ENCODE data around the gene PDHB.

The PDHB gene

DNA sequence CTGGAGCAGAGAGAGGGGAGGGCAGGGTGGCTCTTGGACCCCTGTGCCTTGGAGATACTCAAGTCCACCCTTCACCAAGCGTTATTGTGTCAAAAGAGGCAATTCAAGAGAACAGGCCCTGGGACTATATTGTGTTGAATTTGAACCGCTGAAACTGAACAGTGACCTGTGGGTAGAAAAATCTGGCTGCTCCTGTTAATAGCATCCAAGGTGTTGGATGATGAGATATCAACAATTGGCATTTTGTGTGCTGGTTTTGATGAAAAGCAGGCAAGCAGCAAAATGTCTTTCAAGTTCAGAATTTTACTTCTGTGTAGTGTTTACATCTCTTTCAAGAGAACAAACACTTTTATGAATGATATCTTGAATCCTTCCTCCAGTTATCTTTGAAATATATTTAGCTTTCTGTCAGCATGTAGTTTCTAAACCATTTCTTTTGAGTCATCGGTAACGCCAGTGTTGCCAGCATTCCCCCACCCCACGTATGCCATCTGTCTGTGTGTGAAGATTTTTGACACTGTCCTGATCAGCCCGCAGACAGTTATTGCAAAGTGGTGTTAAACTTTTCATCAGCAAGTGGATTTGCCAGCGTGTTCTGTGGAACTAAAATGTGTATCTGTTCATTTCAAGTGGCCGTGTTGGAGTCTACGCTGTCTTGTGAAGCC is 34.8 kb downstream of the PDHB start:
- no peak for DNase-seq (ENCODE audit: low spot score)

DNA sequence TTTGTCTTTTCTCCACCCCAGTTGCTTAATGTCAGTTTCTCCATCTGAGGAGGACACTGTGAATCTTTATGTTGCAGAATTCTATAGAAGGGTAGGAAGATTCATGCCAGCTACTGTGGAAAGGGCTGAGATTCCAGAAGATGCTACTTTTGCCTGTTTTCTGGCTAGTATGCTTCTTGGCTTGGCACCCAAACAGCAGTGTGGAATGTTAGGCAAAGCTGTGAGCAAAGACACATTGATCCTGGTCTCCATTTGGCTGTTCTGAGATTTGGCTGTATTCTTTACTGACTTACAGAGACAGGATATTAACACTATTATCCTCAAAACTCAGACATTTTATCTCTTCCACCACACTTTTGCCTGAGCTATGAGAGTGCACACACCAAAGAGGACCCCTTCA is 39.3 kb downstream of the PDHB start:
- DNase-seq (ENCODE audit: low spot score) = no peak

DNA sequence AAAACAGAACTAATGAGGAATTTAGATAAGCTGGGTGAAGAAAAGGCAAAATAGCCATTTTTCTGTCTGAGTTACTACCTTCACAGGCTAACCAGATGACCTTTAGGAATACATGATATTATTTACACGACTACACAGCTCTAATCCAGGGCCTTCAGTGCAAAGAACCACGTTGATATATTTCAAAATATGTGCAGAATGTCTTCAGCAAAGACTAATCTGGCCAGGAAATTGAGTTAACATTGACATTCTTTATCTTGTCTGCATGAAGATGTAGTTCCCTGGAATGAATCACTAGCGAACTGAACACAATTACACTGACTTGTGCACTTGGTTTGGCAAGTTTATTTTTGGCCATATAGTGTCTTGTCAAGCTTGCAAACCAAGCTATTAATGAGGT is 41.5 kb downstream of the PDHB start:
- no peak for DNase-seq (ENCODE audit: low spot score)

DNA sequence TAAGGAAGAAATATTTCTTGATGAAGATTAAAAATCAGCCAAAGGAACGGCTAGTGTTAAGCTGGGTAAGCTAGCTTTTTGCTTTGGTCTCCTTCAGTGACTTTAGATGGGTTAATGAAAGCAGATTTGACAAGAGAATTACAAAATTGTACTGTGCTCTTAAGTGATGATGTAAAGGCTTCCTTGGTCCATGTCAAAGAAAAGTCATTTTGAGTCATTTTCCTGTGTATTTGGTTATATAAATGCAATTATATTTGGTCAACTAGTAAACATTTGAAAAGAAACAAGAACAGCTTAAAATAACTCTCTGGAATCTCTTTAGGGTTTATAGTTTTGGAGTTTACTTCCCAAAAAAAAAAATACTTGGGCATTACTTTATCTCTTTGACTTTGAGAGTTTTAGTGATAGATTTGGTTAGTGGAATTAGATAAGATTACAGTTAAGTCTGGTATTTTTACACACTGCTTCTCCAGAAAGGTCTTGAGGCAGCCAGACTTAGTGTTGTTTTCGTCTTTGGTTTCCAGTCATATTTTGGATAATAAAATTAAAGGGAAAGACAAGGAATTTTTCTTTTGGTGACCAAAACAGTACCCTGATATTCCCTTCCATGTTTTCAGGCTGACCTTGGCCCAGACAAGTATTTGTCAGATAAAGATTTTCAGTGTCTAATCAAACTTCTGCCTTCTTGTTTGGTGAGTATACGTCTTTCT is 42.3 kb downstream of the PDHB start:
- DNase-seq (ENCODE audit: low spot score) = no peak

DNA sequence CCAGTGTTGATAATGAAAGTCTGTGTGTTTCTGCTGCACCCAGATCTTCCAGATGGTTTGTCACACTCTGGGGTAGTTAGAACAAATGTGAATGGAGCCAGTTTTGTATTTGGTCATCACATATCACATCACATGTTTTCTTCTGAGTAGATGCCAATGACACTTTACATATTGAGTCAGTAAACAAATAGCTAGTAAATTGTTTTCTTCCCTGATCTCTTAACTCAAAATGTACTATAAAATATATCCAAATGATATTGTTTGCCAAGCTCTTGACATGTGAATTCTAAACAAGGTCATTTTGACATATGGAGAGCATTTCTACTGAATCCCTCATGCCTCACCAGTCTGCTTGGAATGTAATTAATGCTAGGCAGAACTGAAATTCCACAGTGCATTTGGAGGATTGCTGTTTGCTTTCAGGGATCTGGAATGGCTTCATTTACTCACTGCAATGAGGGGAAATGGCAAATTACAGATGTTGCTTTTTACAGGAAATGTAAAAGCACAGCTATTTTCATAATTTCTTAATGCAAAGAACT is 45.0 kb downstream of the PDHB start:
- no peak for DNase-seq (ENCODE audit: low spot score)

DNA sequence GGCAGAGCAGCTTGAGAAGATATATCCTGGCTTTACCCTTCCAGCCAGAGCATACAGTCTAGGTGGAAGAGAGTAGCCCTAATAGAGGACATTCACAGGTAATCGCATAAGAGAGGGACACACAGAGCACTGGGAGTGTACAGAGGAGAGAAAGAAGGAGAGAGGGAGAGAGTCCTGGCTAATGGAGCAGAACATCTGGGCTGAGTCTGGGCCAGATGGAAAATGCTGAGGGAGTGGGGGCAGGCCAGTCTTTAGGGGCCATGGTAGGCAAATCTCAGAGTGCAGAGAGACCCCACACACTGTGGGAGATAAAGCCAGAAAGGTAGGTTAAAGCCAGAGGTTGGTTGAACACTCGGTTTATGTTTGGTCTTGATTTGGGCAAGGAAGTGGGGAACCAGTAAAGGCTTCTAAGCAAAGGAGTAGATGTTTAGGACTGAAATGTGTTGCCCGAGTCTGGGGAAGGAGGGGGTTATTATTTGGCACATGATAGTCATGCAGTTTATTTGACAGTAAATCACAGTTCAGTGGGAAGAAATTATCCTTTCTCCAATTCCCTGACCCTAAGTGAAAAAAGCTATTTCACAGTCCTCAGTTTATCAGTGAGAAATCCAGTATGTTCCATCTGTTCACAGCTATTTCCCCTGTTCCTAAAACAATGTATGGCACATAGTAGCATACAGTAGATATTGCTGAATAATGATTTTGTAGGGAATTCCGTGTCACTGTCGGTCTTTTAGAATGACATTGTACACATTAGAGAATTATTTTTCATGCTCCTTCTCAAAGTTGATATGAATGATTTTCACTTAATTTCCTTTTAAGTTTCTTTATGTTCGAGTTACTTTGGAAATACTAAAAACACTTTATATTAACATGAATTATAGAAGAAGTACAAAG is 45.7 kb downstream of the PDHB start:
- DNase-seq (ENCODE audit: low spot score) = no peak

DNA sequence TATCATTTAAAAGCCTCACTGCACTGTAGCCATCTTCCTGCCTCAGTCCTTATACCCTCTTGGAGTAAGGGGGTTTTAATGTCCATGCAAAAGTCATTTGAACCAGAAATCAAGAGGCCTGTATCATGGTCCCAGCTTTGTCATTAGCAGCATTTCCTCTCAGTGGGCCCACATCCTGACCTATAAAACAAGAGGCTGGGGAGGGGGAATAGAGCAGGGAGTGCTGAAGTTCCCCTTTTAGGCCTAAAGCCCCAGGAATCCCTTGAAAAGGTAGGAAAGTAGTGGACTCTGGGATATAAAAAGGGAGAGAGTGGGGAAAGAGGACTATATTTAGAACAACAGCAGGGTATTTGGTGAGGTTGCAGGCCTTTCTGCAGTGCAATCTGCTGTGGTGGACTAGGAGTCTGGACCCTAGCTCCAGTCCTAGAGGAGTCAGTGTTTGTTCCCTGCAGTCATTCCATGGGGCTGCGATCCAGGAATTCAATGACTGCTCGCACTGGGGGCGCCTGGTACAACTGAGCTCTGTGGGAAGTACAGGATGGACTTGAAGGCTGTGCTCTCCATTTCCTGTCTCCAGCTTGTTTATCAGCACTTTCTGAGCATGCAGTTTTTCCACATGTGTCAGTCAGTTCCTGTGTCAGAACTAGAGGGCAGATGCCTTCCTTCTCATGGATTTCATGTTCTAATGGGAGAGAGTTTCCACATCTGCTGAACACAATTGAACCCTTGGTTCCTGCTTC is 46.8 kb downstream of the PDHB start:
- DNase-seq (ENCODE audit: low spot score) = no peak

DNA sequence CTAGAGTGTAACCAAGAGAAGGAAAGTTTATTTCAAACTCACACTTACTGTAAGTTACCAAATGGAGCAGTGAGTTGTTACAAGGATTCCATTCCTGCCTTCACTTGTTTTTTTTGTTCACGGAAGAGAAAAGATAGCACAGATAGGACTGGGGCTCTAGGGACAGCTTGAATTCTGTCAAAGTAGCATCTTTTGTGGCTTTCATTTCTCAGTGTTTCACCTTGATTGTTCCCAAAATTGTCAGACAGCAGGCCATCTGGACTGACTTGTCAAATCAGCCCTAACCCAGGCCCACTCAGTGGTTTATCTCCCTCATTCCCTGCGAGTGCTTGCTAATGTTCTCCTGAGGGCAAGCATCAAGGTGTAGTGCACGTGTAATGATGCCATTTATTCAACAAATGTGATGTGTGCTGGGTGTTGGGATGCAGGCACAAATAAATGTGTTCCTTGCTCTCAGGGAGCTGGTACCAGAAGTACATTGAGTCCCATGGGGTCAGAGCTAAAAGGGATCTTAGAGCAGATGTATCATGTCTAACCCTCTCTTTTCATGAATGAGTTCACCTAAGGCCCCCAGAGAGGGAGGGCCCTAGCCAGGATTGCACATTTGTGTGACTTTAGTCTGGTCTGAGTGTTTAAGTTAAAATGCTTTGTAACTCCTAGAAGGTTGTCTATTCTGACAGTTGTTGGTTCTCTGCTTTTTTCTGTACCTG is 49.1 kb downstream of the PDHB start:
- DNase-seq (ENCODE audit: low spot score) = no peak

DNA sequence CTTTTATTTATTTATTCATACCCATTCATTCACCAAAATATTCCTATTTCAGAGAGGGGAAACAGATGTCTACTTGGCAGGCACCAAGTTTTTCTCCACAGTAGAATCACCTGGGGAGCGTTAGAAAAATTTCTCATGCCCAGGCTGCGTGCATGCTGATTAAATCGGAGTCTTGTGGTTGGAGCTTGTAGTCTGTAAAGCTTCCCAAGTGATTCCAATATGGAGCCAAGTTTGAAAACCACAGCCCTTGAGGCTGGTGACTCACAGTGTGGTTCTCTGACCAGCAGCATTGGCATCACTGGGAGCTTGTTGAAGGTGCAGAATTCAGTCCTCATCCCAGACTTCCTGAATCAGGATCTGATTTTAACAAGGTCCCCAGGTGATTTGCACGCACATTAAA is 49.7 kb downstream of the PDHB start:
- DNase-seq (ENCODE audit: low spot score) = no peak

DNA sequence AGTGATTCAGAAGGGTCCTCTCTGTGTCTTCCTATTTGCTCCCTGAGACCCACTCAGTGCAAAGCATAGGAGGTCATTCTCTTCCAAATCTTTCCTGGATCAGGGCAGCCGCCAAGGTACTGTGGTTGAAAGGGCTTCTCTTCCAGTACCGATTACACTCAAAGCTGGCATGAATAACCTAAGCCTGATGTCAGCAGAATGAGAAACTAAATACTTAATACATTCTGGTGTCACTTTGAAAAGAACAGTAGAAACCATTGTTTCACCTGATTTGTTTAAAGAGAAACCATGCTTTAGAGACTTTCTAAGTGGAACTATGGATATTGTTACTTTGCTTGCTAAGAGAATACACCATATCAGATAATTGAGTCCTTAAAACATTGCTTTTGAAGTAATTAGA is 50.2 kb downstream of the PDHB start:
- DNase-seq (ENCODE audit: low spot score) = no peak

DNA sequence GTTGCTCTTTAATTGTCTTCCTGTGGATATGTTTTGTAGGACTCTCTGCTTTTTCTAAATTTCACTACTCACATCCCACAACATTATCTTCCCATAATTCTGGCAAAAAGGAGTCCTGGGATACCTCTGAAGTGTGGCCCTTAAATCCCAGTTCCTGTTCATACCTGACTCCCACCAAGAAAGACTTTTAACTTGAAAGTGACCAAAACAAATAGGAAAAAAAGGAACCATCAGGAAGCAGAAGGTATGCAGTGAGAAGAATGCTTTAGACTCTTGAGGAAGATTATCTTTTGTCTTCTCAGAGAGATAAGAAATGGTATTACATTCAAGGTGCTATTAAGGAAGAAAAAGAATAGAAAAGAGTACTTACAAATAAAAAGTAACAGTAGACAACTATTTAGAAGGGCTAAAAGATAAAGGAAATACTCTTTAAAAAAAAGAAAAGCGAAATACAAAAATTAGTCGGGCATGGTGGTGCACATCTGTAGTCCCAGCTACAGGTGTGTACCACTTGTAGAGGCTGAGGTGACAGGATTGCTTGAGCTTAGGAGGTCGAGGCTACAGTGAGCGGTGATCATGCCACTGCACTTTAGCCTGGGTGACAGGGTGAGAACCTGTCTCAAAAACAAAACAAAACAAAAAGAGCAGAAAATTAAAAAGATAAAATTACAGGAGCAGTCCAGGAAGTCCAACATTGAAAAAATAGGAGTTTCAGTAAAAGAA is 54.1 kb downstream of the PDHB start:
- no peak for DNase-seq (ENCODE audit: low spot score)

DNA sequence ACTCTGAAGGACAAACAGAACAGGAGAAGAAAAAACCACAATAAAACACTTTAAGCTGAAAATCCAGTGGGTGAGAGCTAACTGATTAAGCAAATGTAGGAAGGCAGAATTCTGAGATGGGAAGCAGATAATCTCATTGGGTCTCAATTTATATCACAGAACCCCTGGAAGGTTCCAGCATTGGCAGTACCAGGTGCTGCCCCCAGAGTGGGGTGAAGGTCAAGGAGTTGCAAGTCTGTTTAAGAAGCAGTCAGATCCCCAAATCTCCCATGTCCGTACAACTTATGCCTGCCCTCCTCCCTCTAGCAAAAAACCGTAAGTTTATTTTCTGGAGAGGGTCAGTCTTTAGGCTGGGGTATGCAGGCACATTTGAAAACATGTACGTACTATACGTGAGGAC is 55.9 kb downstream of the PDHB start:
- no peak for DNase-seq (ENCODE audit: low spot score)

Data from ecto neural progenitor cell (in vitro differentiated cells).